Ascending aorta (tissue), 2 donors: ENCODE results near the gene APP. TPM values are rescaled to one million over a fixed set of nuclear protein-coding genes. Genes with fewer than 3 reads are reported as not detected.

Experiments
- DNase-seq, 2 donors: peaks; one replicate each; pipeline ENCODE4 v3.0.0-alpha.2; 2019; ENCODE audit warnings: low spot score in 2 of 2
- H3K27ac ChIP-seq, 2 donors: fragments of 200-600 bp; sonication (generic); one replicate each; pipeline ENCODE4 v1.5.1; 2016 to 2017; ENCODE audit warnings: mild to moderate bottlenecking in 1 of 2
- H3K27me3 ChIP-seq: fragments of 200-600 bp; sonication (generic); one replicate; pipeline ENCODE4 v1.5.1; 2017
- H3K36me3 ChIP-seq, 2 donors: fragments of 200-600 bp; sonication (generic); one replicate each; pipeline ENCODE4 v1.5.1; 2016
- H3K4me1 ChIP-seq, 2 donors: fragments of 200-600 bp; sonication (generic); one replicate each; pipeline ENCODE4 v1.5.1; 2016 to 2017; ENCODE audit warnings: mild to moderate bottlenecking in 1 of 2
- H3K4me3 ChIP-seq, 2 donors: fragments of 200-600 bp; sonication (generic); one replicate each; pipeline ENCODE4 v1.5.1; 2016 to 2017; ENCODE audit warnings: mild to moderate bottlenecking in 1 of 2
- H3K9me3 ChIP-seq, 2 donors: fragments of 200-600 bp; sonication (generic); one replicate each; pipeline ENCODE4 v1.5.1; 2016
- CTCF ChIP-seq, 3 experiments: fragments of 200-600 bp in 2 of 3; fragments of 450-650 bp in 1 of 3; sonication (generic) in 2 of 3; IDR thresholded peaks; one replicate each; pipeline ENCODE4 v1.5.1; 2016 to 2019; ENCODE audit warnings: antibody characterized with exemption in 3 of 3, mild to moderate bottlenecking in 1 of 3, moderate library complexity in 1 of 3
- intact Hi-C: fragments of 100-400 bp; cut with DNase I; formaldehyde crosslinking; loops from one replicate; pipeline ENCODE4 v1.15.1; 2023
- total RNA-seq: library from RNA; depleted of rRNA; stranded (reverse); fragments of >200 nt; gene quantifications from one replicate; pipeline ENCODE4 v1.1.0, GENCODE V29; 2016

The APP gene
- total RNA-seq, 1 donor from 2014 or later, result 350 TPM

- Histone ChIP-seq H3K9me3 (no peaks in the 10 kb centered on the region), H3K36me3 (peaks cover 5 to 10% of the 10 kb centered on the region in 2 donors), H3K27me3 (no peaks in the 10 kb centered on the region), H3K4me3 (no peak overlapping the region), H3K4me1 (no peaks in the 10 kb centered on the region), H3K27ac (no peak overlapping the region)
- intact Hi-C loops, result loop anchor here (5.0 kb wide), 1 partner anchor 80 kb away; no protein-coding TSS in a partner anchor
- no peak for DNase-seq
- TF ChIP-seq CTCF (IDR thresholded peaks at IDR 0.05), result no peak
Observed at GRCh38 chr21:25897383-25897782, 273.2 kb downstream of the APP start.

GRCh38 chr21:25896501-25897056, 274.0 kb downstream of the APP start:
- Histone ChIP-seq H3K4me1 (no peaks in the 10 kb centered on the region), H3K27ac (peak overlapping the region in 1 of 2 donors; percentile 32), H3K9me3 (no peaks in the 10 kb centered on the region), H3K4me3 (no peak overlapping the region), H3K27me3 (no peaks in the 10 kb centered on the region), H3K36me3 (peaks cover 5 to 13% of the 10 kb centered on the region in 2 donors)
- TF ChIP-seq CTCF (IDR thresholded peaks at IDR 0.05), result no peak
- intact Hi-C loops, result loop anchor here (5.0 kb wide), 1 partner anchor 81 kb away; no protein-coding TSS in a partner anchor
- DNase-seq, result no peak

- Histone ChIP-seq H3K4me3 (no peak overlapping the region), H3K4me1 (no peaks in the 10 kb centered on the region), H3K27me3 (no peaks in the 10 kb centered on the region), H3K9me3 (no peaks in the 10 kb centered on the region), H3K27ac (peak overlapping the region in 1 of 2 donors; percentile 32), H3K36me3 (peaks cover 5 to 22% of the 10 kb centered on the region in 2 donors)
- no peak for DNase-seq
- peak; percentile 42 to 66 (median 52) for TF ChIP-seq CTCF (IDR thresholded peaks at IDR 0.05)
- intact Hi-C loops, result loop anchor here (1.0 to 5.0 kb wide), 2 partner anchors 82 to 275 kb away; partner anchors contain the start of gene APP
Observed at GRCh38 chr21:25895565-25896205, 274.9 kb downstream of the APP start.

- Histone ChIP-seq H3K36me3 (peaks cover 11 to 25% of the 10 kb centered on the region in 2 donors), H3K4me3 (no peak overlapping the region), H3K9me3 (no peaks in the 10 kb centered on the region), H3K4me1 (no peaks in the 10 kb centered on the region), H3K27me3 (no peaks in the 10 kb centered on the region), H3K27ac (no peak overlapping the region)
- TF ChIP-seq CTCF (IDR thresholded peaks at IDR 0.05), result no peak
- intact Hi-C loops, result no loop called here
- no peak for DNase-seq
Observed at GRCh38 chr21:25893191-25893590, 277.4 kb downstream of the APP start.

- H3K9me3 ChIP-seq, result no peaks in the 10 kb centered on the region
- no peak overlapping the region for H3K4me3 ChIP-seq
- no peak for DNase-seq
- H3K27ac ChIP-seq, result no peak overlapping the region
- H3K27me3 ChIP-seq, result no peaks in the 10 kb centered on the region
- intact Hi-C loops, result no loop called here
- H3K36me3 ChIP-seq, result peaks cover 11 to 33% of the 10 kb centered on the region in 2 donors
- H3K4me1 ChIP-seq, result no peaks in the 10 kb centered on the region
- TF ChIP-seq CTCF (IDR thresholded peaks at IDR 0.05), result no peak
Observed at GRCh38 chr21:25891596-25891995, 279.0 kb downstream of the APP start.
